K562 (cell line): Measurements from ENCODE around the gene OR2AG1. TPM values are rescaled to one million over a fixed set of nuclear protein-coding genes. Genes with fewer than 3 reads are reported as not detected.

Experiments
- ATAC-seq: fragments of 200-7000 bp; cut with Tn5 transposase; 3 replicates; pipeline ENCODE4 v1.9.1; 2020; ENCODE audit warnings: moderate library complexity
- BruUV-seq: library from RNA; stranded (reverse); fragments of 400-500 nt; replicated peaks from 2 replicates; lab custom pipeline; 2021; lab: Mats Ljungman, UMichigan
- CTCF ChIA-PET: fragments of 300-600 bp; formaldehyde crosslinking; extraction: SDS; loops from one replicate; lab custom pipeline; 2021; ENCODE audit warnings: low intra/inter-chr PET ratio; lab: Yijun Ruan, JAX
- POLR2A ChIA-PET: fragments of 300-600, 350-650 bp; sonication (Branson Sonifier 250); formaldehyde crosslinking; extraction: SDS; loops from one replicate; lab custom pipeline; 2021; ENCODE audit warnings: antibody characterized with exemption, inconsistent platforms; lab: Yijun Ruan, JAX
- DNase-seq, 4 experiments: peaks; one replicate each; pipeline versions ENCODE4 v3.0.0 to v3.0.0-alpha.2; 2011 to 2018; ENCODE audit warnings: low spot score in 3 of 4, mixed read lengths in 3 of 4; ENCODE audit errors: extremely low read depth in 1 of 4
- FAIRE-seq: peaks from 2 replicates; lab custom pipeline; 2011; peaks lifted over from hg19 to GRCh38; lab: Jason Lieb, UNC
- H2AFZ ChIP-seq: 2 replicates; pipeline ENCODE4 v1.6.0; 2011; ENCODE audit warnings: low read depth, low read length, control low read depth, inconsistent platforms
- H3K27ac ChIP-seq: fragments of 200-600 bp; 3 replicates; pipeline ENCODE4 v1.8.0; 2011; ENCODE audit warnings: low read depth, mild to moderate bottlenecking, control low read depth, inconsistent platforms, low read length, moderate library complexity, mixed read lengths; ENCODE audit errors: extremely low read depth
- H3K27me3 ChIP-seq, 2 experiments: fragments of 300-600 bp in 1 of 2; 2 replicates in 1 of 2; 3 replicates in 1 of 2; pipeline versions ENCODE4 v1.6.0 to v1.8.0; 2011; ENCODE audit warnings: inconsistent platforms in 2 of 2, low read length in 2 of 2, mild to moderate bottlenecking in 1 of 2, mixed read lengths in 1 of 2, moderate library complexity in 1 of 2; ENCODE audit not compliant: control insufficient read depth in 2 of 2, insufficient read depth in 2 of 2
- H3K36me3 ChIP-seq: fragments of 300-600 bp; 3 replicates; pipeline ENCODE4 v1.8.0; 2011; ENCODE audit warnings: mild to moderate bottlenecking, low read length, inconsistent platforms; ENCODE audit not compliant: control insufficient read depth, insufficient read depth
- H3K4me1 ChIP-seq, 2 experiments: fragments of 200-600 bp in 1 of 2; replicated peaks in 1 of 2; 2 replicates in 1 of 2; 3 replicates in 1 of 2; pipeline versions ENCODE4 v1.5.1 to v1.8.0; 2011; ENCODE audit warnings: inconsistent platforms in 2 of 2, low read length in 2 of 2, mild to moderate bottlenecking in 1 of 2, mixed read lengths in 1 of 2, moderate library complexity in 1 of 2; ENCODE audit not compliant: control insufficient read depth in 2 of 2, insufficient read depth in 2 of 2
- H3K4me2 ChIP-seq: 2 replicates; pipeline ENCODE4 v1.6.1; 2011; ENCODE audit warnings: low read length, control low read depth, inconsistent platforms, mixed read lengths; ENCODE audit not compliant: insufficient read depth
- H3K4me3 ChIP-seq: fragments of 200-600 bp; sonication (generic), shearing (Covaris generic); 2 replicates; pipeline ENCODE4 v1.5.1; 2016; ENCODE audit warnings: control low read depth, inconsistent platforms
- H3K79me2 ChIP-seq: fragments of 200-600 bp; 3 replicates; pipeline ENCODE4 v1.8.0; 2011; ENCODE audit warnings: low read length, inconsistent platforms; ENCODE audit not compliant: control insufficient read depth, insufficient read depth
- H3K9ac ChIP-seq, 2 experiments: 2 replicates each; pipeline versions ENCODE4 v1.6.0 to v1.6.1; 2011; ENCODE audit warnings: low read depth in 2 of 2, low read length in 2 of 2, control low read depth in 1 of 2, inconsistent platforms in 1 of 2, mild to moderate bottlenecking in 1 of 2, mixed read lengths in 1 of 2; ENCODE audit not compliant: insufficient read depth in 1 of 2
- H3K9me1 ChIP-seq: one replicate; pipeline ENCODE4 v1.6.0; 2011; ENCODE audit warnings: inconsistent platforms, mild to moderate bottlenecking, low read length, moderate library complexity; ENCODE audit not compliant: control insufficient read depth, insufficient read depth
- H3K9me3 ChIP-seq: replicated peaks from 2 replicates; pipeline ENCODE4 v1.5.1; 2011; ENCODE audit warnings: low read depth, low read length, inconsistent platforms; ENCODE audit not compliant: control insufficient read depth, insufficient read depth
- H4K20me1 ChIP-seq: replicated peaks from 2 replicates; pipeline ENCODE4 v1.6.1; 2011; ENCODE audit warnings: low read length, inconsistent platforms, mixed read lengths; ENCODE audit not compliant: control insufficient read depth, insufficient read depth
- BMI1 ChIP-seq: fragments of 150-350 bp; IDR thresholded peaks from 2 replicates; pipeline ENCODE4 v1.6.1; 2014; ENCODE audit warnings: low read length
- CAMTA2 ChIP-seq: fragments of 250-450 bp; sonication (Bioruptor Pico); conservative IDR thresholded peaks from 2 replicates; pipeline ENCODE4 v1.5.1; 2022
- EHMT2 ChIP-seq: fragments of 450-650 bp; IDR thresholded peaks from 2 replicates; pipeline ENCODE4 v1.6.1; 2018; ENCODE audit warnings: antibody characterized with exemption
- ETV6 ChIP-seq, 3 experiments: fragments of 150-350 bp in 1 of 3; sonication (generic) in 1 of 3; formaldehyde crosslinking in 1 of 3; IDR thresholded peaks; 2 replicates each; pipeline versions ENCODE4 v1.6.1 to v1.8.0; 2014 to 2022; ENCODE audit warnings: borderline replicate concordance in 2 of 3, low read depth in 2 of 3, antibody characterized with exemption in 1 of 3, low read length in 1 of 3, mild to moderate bottlenecking in 1 of 3, missing genetic modification reagents in 1 of 3
- MEIS2 ChIP-seq: fragments of 450-650 bp; IDR thresholded peaks from 2 replicates; pipeline ENCODE4 v1.6.1; 2014; ENCODE audit warnings: mild to moderate bottlenecking; ENCODE audit not compliant: partially characterized antibody
- NFXL1 ChIP-seq: fragments of 450-650 bp; formaldehyde crosslinking; IDR thresholded peaks from 2 replicates; pipeline ENCODE4 v1.4.0; 2021; ENCODE audit warnings: mild to moderate bottlenecking
- PCBP2 ChIP-seq: fragments of 200-400 bp; formaldehyde crosslinking; IDR thresholded peaks from 2 replicates; pipeline ENCODE4 v1.6.1; 2018; ENCODE audit warnings: low read length, low read depth, mild to moderate bottlenecking, moderate library complexity; ENCODE audit not compliant: poor library complexity, severe bottlenecking
- POLR3G ChIP-seq: IDR thresholded peaks from 2 replicates; pipeline ENCODE4 v1.6.1; 2011; ENCODE audit not compliant: insufficient read length, insufficient replicate concordance; ENCODE audit errors: extremely low read depth
- RAD21 ChIP-seq, 2 experiments: fragments of 250-450 bp in 1 of 2; fragments of 450-650 bp in 1 of 2; sonication (Bioruptor Pico) in 1 of 2; formaldehyde crosslinking in 1 of 2; IDR thresholded peaks in 1 of 2; conservative IDR thresholded peaks in 1 of 2; 2 replicates each; pipeline versions ENCODE4 v1.4.0 to v1.8.0; 2020 to 2022; ENCODE audit warnings: mild to moderate bottlenecking in 2 of 2, moderate library complexity in 1 of 2
- RB1 ChIP-seq: fragments of 450-650 bp; IDR thresholded peaks from 2 replicates; pipeline ENCODE4 v1.6.1; 2017; ENCODE audit warnings: low read depth, mild to moderate bottlenecking
- RCOR1 ChIP-seq, 2 experiments: IDR thresholded peaks; 2 replicates each; pipeline ENCODE4 v1.6.1; 2012; ENCODE audit warnings: low read depth in 2 of 2, low read length in 2 of 2, borderline replicate concordance in 1 of 2, improper control_type of control experiment in 1 of 2
- SIX5 ChIP-seq, 2 experiments: IDR thresholded peaks; 2 replicates each; pipeline ENCODE4 v1.6.1; 2011; ENCODE audit warnings: low read length in 2 of 2, borderline replicate concordance in 1 of 2, low read depth in 1 of 2, mild to moderate bottlenecking in 1 of 2, moderate library complexity in 1 of 2; ENCODE audit not compliant: insufficient read depth in 1 of 2
- SMC3 ChIP-seq: conservative IDR thresholded peaks from 2 replicates; pipeline ENCODE4 v1.6.1; 2011; ENCODE audit warnings: low read depth, low read length, improper control_type of control experiment; ENCODE audit not compliant: insufficient read depth
- SOX6 ChIP-seq: fragments of 450-650 bp; IDR thresholded peaks from 2 replicates; pipeline ENCODE4 v1.6.1; 2014; ENCODE audit warnings: mild to moderate bottlenecking
- ZC3H8 ChIP-seq: fragments of 450-650 bp; IDR thresholded peaks from 2 replicates; pipeline ENCODE4 v1.6.1; 2017
- ZNF436 ChIP-seq: fragments of 250-450, 450-650 bp; sonication (Bioruptor Pico); formaldehyde crosslinking; IDR thresholded peaks from 2 replicates; pipeline ENCODE4 v1.7.0; 2020; ENCODE audit warnings: mild to moderate bottlenecking
- WGBS: fragments of 100-300 bp; shearing (Covaris generic); methylation state at CpG from one replicate; pipeline ENCODE4 v1.1.6; 2016; ENCODE audit warnings: low coverage, mixed read lengths; ENCODE audit not compliant: insufficient coverage; ENCODE audit errors: missing lambda C conversion rate; 5-methylcytosine and 5-hydroxymethylcytosine counted together
- in situ Hi-C: fragments of 300-500 bp; cut with MboI; formaldehyde crosslinking; loops from 4 replicates; pipeline ENCODE4 v1.15.0; 2018; ENCODE audit warnings: inconsistent platforms, mixed read lengths
- intact Hi-C: fragments of 100-400 bp; cut with micrococcal nuclease; formaldehyde crosslinking; loops from 2 replicates; pipeline ENCODE4 v1.14.2; 2022
- polyA plus RNA-seq, 8 experiments: library from polyadenylated mRNA; depleted of rRNA in 4 of 8; stranded (reverse) in 5 of 8; unstranded in 3 of 8; fragments of >200 nt; fragmentation: Nextera tagmentation in 2 of 8; fragmentation: Illumina TruSeq in 1 of 8; extraction: Ambion mirVana in 2 of 8; extraction: Trizol in 1 of 8; gene quantifications; 2 replicates each; pipeline versions ENCODE4 v1.2.1 to v1.2.3, GENCODE V29; 2011 to 2014; ENCODE audit warnings: inconsistent platforms in 1 of 8, missing spikeins in 1 of 8
- total RNA-seq, 7 experiments: library from RNA; depleted of rRNA in 6 of 7; stranded (reverse); fragments of >200 nt in 6 of 7; fragmentation: Illumina TruSeq in 2 of 7; extraction: Trizol in 2 of 7; gene quantifications; 2 replicates each; pipeline versions ENCODE4 v1.2.1 to v1.2.3, GENCODE V29; 2011 to 2021; ENCODE audit warnings: low replicate concordance in 1 of 7
- TF ChIP-seq, protein P1 (sequence below), 3 experiments: IDR thresholded peaks in 2 of 3; conservative IDR thresholded peaks in 1 of 3; 2 replicates each; pipeline ENCODE4 v1.5.1; 2011 to 2012; ENCODE audit warnings: low read length in 3 of 3, mild to moderate bottlenecking in 3 of 3, control low read depth in 2 of 3, improper control_type of control experiment in 1 of 3, inconsistent platforms in 1 of 3, low read depth in 1 of 3, mixed read lengths in 1 of 3, moderate library complexity in 1 of 3; ENCODE audit not compliant: insufficient read depth in 2 of 3

OR2AG1 gene
- total and polyA plus RNA-seq, 9 of the 15 experiments (the other 6 are each of a cell fraction or from before 2014, with no cell fraction given), result 0.05 to 0.11 (median 0.07) TPM; not detected in 5

DNA sequence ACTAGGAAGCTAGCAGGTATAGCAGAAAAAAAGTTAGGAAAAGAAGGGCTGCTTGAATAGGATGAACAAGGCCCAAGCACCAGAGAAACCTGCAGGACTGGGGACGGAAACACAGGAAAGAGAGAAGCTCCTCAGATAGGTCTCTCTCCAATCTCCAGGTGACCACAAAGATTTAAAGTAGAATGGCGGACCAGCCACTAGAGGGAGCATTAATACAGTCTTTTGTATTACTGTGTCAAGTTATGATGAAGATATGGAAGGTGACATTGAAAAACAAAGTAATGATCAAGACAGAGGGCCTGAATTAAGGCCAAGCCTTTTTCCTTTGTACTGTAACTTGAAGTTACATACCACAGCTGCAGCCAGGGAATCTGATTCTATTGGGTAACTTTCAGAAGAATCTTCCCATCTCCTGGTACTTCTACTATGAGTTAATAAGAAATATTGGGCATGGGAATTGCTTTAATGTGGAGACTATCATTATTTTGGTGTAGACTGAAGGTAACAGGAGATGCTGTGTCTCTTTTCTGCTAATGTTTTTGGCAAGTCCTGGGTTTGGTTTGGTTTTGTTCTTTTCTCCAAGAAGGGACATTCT lies 44.9 kb upstream of the OR2AG1 start:
- H3K9me3 ChIP-seq, result no peaks in the 10 kb centered on the region
- H3K4me2 ChIP-seq, result no peak overlapping the region
- WGBS, result 9% methylated on average over 2 of the region's 2 CpGs
- in situ Hi-C loops, result no loop called here
- no peaks in the 10 kb centered on the region for H4K20me1 ChIP-seq
- no peaks in the 10 kb centered on the region for H3K79me2 ChIP-seq
- ATAC-seq (peak; percentile 97), FAIRE-seq (peak; percentile 86), DNase-seq (peak; percentile 51 to 80 (median 58))
- H3K36me3 ChIP-seq, result no peaks in the 10 kb centered on the region
- no TSS peak for BruUV-seq
- ChIA-PET CTCF (interaction anchor here (1.2 to 2.2 kb wide), 2 partner anchors 17 to 19 kb away, joined by 10 to 13 read pairs; no protein-coding TSS in a partner anchor), POLR2A (interaction anchor here (0.5 to 1.0 kb wide), 3 partner anchors 9 to 288 kb away, joined by 3 read pairs; no protein-coding TSS in a partner anchor)
- no peaks in the 10 kb centered on the region for H3K9me1 ChIP-seq
- H3K27me3 ChIP-seq, result no peaks in the 10 kb centered on the region
- H3K27ac ChIP-seq, result no peak overlapping the region
- H3K4me1 ChIP-seq, result peaks cover 0 to 1% of the 10 kb centered on the region in 2 experiments; a peak in 2 of 5 replicates
- H3K9ac ChIP-seq, result no peak overlapping the region
- no peak overlapping the region for H2AFZ ChIP-seq
- no peak overlapping the region for H3K4me3 ChIP-seq
- intact Hi-C loops, result loop anchor here (1.0 kb wide), 1 partner anchor 19 kb away; no protein-coding TSS in a partner anchor
- TF ChIP-seq PCBP2 (no peak), CAMTA2 (CRISPR knock-in tag) (no peak), BMI1 (no peak), MEIS2 (peak; percentile 45), NFXL1 (CRISPR knock-in tag) (no peak), POLR3G (no peak), SOX6 (0 out of 2 replicates have a peak, but pooled peaks have one; percentile 20), RCOR1 (IDR thresholded peaks at IDR 0.05; ENCODE audit: borderline replicate concordance in 1 of 2, low read depth in 2 of 2, low read length in 2 of 2) (peak in 1 of 2 experiments; percentile 36; a peak in 1 of 4 replicates), RB1 (0 out of 2 replicates have a peak, but pooled peaks have one; percentile 11), SMC3 (peak; percentile 50; the same call in 1 of the 2 replicates), EHMT2 (no peak), RAD21 (CRISPR knock-in tag; conservative IDR thresholded peaks at IDR 0.05 in 1 of 2, IDR thresholded peaks at IDR 0.05 in 1 of 2) (peak; percentile 62 to 91), ETV6 (IDR thresholded peaks at IDR 0.05; ENCODE audit: borderline replicate concordance in 1 of 2, low read depth in 2 of 2, low read length in 1 of 2) (no peak), ETV6 (CRISPR knock-in tag; IDR thresholded peaks at IDR 0.05; ENCODE audit: borderline replicate concordance) (no peak), SIX5 (IDR thresholded peaks at IDR 0.05; ENCODE audit: borderline replicate concordance in 1 of 2, insufficient read depth in 1 of 2, low read depth in 1 of 2, low read length in 2 of 2) (no peak), ZC3H8 (no peak), ZNF436 (CRISPR knock-in tag) (no peak)
- TF ChIP-seq, protein P1, sequence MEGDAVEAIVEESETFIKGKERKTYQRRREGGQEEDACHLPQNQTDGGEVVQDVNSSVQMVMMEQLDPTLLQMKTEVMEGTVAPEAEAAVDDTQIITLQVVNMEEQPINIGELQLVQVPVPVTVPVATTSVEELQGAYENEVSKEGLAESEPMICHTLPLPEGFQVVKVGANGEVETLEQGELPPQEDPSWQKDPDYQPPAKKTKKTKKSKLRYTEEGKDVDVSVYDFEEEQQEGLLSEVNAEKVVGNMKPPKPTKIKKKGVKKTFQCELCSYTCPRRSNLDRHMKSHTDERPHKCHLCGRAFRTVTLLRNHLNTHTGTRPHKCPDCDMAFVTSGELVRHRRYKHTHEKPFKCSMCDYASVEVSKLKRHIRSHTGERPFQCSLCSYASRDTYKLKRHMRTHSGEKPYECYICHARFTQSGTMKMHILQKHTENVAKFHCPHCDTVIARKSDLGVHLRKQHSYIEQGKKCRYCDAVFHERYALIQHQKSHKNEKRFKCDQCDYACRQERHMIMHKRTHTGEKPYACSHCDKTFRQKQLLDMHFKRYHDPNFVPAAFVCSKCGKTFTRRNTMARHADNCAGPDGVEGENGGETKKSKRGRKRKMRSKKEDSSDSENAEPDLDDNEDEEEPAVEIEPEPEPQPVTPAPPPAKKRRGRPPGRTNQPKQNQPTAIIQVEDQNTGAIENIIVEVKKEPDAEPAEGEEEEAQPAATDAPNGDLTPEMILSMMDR (IDR thresholded peaks at IDR 0.05 in 2 of 3, conservative IDR thresholded peaks at IDR 0.05 in 1 of 3; ENCODE audit: insufficient read depth in 2 of 3, low read depth in 1 of 3, low read length in 3 of 3), result peak; percentile 70 to 84 (median 80); a peak in 5 of 6 replicates
